ENCODE data around the gene PLGLB1. TPM values are rescaled to one million over a fixed set of nuclear protein-coding genes. Genes with fewer than 3 reads are reported as not detected.
"Not testable (repeated sequence)": the region's sequence is repeated elsewhere in the genome, so short reads cannot be mapped to it uniquely, and the experiment has no call there.

The PLGLB1 gene
- total RNA-seq, 1 donor from 2014 or later: 3.4 TPM

- intact Hi-C loops (cut with micrococcal nuclease); DNase-seq; H3K4me3 Mint-ChIP-seq; H3K4me1 Mint-ChIP-seq; H3K27ac Mint-ChIP-seq; H3K36me3 Mint-ChIP-seq (ENCODE audit: low read depth); H3K27me3 Mint-ChIP-seq; H3K9me3 Mint-ChIP-seq: not testable (repeated sequence)
Measured at GRCh38 chr2:87014489-87015169, 7.0 kb downstream of the PLGLB1 start.

- H3K4me1 Mint-ChIP-seq; H3K9me3 Mint-ChIP-seq; H3K4me3 Mint-ChIP-seq; intact Hi-C loops (cut with micrococcal nuclease); H3K36me3 Mint-ChIP-seq (ENCODE audit: low read depth); H3K27ac Mint-ChIP-seq; H3K27me3 Mint-ChIP-seq; DNase-seq: not testable (repeated sequence)
Measured at GRCh38 chr2:87004398-87004797, 17.2 kb downstream of the PLGLB1 start.

Other genes with a start within 250 kb of the PLGLB1 start
- gene CD8A, start 230.9 kb downstream of the PLGLB1 start, total RNA-seq: 1.1 and 1.3 TPM in 2 replicates
- gene CD8B, start 160.0 kb downstream of the PLGLB1 start, total RNA-seq: 0.50 TPM in 1 of 2 replicates, not detected in the other
- gene RGPD1, start 79.7 kb downstream of the PLGLB1 start, total RNA-seq: 1.1 and 3.0 TPM in 2 replicates

Measured in activated CD4-positive, alpha-beta T cell treated with anti-CD3 and anti-CD28 coated beads, Interleukin-2, amount 10 ng/mL, durations not matched to agents 24 days and 14 days (primary cell).